Measurements from ENCODE around the gene ADAMTS17.

Gene ADAMTS17

DNA sequence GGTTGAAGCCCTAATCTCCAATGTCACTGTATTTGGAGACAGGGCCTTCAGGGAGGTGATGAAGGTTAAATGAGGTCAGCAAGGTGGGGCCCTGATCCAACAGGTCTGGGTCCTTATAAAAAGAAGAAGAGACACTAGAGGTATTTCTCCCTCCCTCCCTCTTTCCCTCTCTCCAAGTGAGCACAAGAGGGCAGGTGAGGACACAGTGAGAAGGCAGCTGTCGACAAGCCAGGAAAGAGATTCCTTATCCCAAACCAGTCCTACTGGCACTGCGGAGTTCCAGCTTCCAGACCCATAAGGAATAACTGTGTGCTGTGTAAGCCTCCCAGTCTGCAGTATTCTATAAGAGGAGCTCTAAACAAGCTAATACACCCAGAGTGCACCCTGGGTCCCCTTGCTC, 134.7 kb downstream of the ADAMTS17 start:
- TF ChIP-seq, protein P1, sequence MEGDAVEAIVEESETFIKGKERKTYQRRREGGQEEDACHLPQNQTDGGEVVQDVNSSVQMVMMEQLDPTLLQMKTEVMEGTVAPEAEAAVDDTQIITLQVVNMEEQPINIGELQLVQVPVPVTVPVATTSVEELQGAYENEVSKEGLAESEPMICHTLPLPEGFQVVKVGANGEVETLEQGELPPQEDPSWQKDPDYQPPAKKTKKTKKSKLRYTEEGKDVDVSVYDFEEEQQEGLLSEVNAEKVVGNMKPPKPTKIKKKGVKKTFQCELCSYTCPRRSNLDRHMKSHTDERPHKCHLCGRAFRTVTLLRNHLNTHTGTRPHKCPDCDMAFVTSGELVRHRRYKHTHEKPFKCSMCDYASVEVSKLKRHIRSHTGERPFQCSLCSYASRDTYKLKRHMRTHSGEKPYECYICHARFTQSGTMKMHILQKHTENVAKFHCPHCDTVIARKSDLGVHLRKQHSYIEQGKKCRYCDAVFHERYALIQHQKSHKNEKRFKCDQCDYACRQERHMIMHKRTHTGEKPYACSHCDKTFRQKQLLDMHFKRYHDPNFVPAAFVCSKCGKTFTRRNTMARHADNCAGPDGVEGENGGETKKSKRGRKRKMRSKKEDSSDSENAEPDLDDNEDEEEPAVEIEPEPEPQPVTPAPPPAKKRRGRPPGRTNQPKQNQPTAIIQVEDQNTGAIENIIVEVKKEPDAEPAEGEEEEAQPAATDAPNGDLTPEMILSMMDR (conservative IDR thresholded peaks at IDR 0.05; ENCODE audit: control insufficient read depth, insufficient read depth, low read depth, low read length), result no peak
- DNase-seq (ENCODE audit: low read depth), result no peak
- H3K4me3 ChIP-seq (ENCODE audit: control insufficient read depth, low read depth, low read length), result no peak overlapping the region

DNA sequence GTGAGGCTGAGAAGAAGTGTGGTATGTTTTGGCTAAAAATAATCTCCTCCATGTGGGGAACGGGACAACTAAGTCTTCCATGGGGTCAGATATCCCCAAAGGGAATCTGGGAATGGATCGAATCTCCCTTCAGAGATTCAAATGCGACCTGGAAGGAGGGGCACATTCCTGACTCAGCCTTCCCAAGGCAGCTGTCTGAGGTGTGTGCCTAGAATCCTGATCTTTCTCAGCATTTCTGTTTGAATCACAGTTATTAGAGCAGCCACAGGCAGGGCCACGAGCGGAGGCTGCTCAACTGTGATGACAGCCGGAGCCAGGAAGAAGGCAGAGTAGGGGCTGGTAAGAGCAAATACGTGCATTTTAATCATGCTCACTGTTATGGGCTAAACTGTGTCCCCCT, 135.1 kb downstream of the ADAMTS17 start:
- no peak for DNase-seq (ENCODE audit: low read depth)
- H3K4me3 ChIP-seq (ENCODE audit: control insufficient read depth, low read depth, low read length), result no peak overlapping the region
- TF ChIP-seq, protein P1 (conservative IDR thresholded peaks at IDR 0.05; ENCODE audit: control insufficient read depth, insufficient read depth, low read depth, low read length), result no peak

DNA sequence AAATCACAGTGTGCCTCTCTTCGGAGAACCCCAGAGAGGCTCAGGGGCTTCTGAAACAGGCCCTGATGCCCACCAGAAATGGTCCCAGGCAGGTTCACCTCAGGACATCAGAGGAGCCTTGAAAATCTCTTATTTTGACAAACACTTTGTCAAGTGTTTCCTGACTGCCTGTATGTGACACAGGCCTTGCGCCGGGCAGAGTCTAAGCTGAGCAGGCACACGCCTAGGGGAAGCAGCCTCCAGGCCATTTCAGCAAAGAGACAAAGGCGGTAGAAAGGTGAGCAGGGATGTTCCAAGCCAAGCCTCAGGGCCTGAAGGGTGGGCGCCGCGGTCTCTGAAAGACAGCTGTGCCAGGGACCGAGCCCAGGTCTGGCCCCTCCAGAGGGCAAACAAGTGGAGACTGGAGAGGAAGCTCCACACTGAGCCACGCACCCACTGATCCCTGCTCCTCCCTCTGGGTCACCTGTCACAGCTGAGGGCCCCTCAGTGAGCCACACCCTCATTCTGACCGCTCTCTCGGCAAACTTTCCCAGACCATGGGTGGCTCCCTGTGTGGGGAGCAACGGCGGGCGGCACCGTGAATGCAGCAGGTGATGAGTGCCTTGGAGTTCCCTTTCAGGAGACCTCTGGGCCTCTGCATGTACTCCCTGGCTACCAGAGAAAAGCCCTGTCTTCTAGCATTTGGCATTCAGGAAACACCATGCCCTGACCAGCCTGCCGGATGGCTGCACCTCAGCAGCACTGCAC, 136.1 kb downstream of the ADAMTS17 start:
- DNase-seq (ENCODE audit: low read depth), result no peak
- no peak overlapping the region for H3K4me3 ChIP-seq (ENCODE audit: control insufficient read depth, low read depth, low read length)
- TF ChIP-seq, protein P1 (conservative IDR thresholded peaks at IDR 0.05; ENCODE audit: control insufficient read depth, insufficient read depth, low read depth, low read length), result no peak

DNA sequence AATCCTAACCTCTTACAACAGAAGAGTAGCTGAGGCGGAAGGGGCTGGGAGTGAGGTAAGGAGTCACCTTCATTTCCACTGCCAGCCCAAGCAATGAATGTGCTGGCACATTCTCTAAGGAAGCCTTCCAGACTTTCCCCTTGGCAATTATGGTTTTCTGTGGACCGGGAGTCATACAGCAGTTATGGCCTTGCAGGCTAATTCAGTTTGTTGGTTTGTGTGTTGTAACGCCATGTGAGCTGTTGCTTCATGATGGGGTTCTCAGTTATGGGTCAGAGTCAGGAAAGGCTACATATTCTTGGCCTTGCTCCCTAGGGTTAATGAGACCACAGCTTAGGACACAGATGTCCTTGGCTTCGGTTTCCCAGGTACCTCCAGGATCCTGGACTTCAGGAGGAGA, 137.0 kb downstream of the ADAMTS17 start:
- no peak overlapping the region for H3K4me3 ChIP-seq (ENCODE audit: control insufficient read depth, low read depth, low read length)
- no peak for DNase-seq (ENCODE audit: low read depth)
- TF ChIP-seq, protein P1 (conservative IDR thresholded peaks at IDR 0.05; ENCODE audit: control insufficient read depth, insufficient read depth, low read depth, low read length), result no peak

DNA sequence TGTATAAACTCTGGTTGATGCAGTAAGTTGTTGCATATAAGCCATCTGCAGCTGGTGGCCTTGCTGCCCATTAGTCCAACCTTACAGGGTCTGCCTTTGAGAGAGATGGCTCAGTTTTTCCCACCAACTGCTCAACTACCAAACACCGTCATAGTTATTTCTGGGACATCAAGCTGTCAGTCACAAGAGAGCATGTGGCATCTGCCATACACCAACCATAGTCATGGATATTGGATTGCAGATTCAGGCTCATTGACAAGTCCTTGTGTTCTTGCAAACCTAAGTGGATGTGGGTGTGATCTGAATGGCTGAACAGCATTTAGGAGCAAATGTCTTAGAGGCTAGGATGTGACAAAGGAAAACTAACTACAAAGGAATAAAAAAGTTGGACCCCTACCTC, 137.6 kb downstream of the ADAMTS17 start:
- H3K4me3 ChIP-seq (ENCODE audit: control insufficient read depth, low read depth, low read length), result no peak overlapping the region
- TF ChIP-seq, protein P1 (conservative IDR thresholded peaks at IDR 0.05; ENCODE audit: control insufficient read depth, insufficient read depth, low read depth, low read length), result no peak
- no peak for DNase-seq (ENCODE audit: low read depth)

DNA sequence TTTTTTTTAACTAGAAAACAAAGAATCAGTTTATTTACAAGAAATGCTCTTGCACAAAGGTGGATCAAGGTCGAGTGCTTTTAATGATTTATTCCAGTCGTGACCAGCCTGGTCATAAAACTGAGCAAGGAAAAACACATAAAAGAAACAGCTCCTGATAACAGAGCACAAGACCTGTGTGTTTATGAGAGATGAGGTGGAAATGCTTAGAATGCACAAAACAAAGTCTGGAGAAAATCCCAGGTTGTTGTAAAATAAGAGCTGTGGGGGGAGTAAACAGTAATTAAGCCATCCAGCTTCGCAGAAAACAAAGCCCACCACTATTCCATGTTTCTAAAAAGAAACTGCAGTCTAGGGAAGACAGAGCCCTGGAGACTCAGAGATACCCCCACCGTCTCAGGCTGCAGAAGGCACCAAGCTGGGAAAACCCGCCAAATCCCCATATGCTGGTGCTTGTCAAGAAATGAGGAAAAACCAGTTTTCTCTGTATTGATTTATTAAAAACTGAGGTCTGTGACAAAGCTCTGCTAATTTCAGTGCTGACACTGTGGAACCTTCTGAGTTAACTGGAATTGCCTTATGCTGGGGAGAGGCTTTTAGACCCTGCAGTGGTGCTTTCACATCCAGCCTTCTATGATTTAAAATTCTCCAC, 139.3 kb downstream of the ADAMTS17 start:
- TF ChIP-seq, protein P1 (conservative IDR thresholded peaks at IDR 0.05; ENCODE audit: control insufficient read depth, insufficient read depth, low read depth, low read length), result no peak
- no peak for DNase-seq (ENCODE audit: low read depth)
- no peak overlapping the region for H3K4me3 ChIP-seq (ENCODE audit: control insufficient read depth, low read depth, low read length)

Data from fibroblast of mammary gland (primary cell).